ENCODE results near the gene SHANK3. TPM values are rescaled to one million over a fixed set of nuclear protein-coding genes. Genes with fewer than 3 reads are reported as not detected.

SHANK3 gene
- total RNA-seq, 6 experiments from 2014 or later = 9.7 to 16.0 (median 14.8) TPM

DNA sequence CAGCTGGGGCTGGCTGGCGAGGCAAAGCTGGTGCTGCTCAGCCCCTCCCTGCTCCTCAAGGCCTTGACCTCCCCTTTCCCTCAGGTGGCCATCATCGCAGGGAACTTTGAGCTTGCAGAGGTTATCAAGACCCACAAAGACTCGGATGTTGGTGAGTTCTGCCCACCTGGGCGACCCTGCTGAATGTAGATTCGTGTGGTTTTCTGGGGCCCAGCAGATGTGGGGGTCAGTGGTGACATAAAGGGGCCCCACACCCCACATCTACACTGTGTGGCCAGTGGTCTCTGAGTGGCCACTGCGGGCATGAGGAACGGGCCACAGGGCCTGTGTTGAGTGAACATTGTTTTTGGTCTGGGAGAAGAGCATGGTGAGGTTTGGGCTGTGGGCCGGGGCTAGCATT is 11.9 kb downstream of the SHANK3 start:
- TF ChIP-seq POLR2A (IDR thresholded peaks at IDR 0.05) = no peak
- TF ChIP-seq, protein P1, sequence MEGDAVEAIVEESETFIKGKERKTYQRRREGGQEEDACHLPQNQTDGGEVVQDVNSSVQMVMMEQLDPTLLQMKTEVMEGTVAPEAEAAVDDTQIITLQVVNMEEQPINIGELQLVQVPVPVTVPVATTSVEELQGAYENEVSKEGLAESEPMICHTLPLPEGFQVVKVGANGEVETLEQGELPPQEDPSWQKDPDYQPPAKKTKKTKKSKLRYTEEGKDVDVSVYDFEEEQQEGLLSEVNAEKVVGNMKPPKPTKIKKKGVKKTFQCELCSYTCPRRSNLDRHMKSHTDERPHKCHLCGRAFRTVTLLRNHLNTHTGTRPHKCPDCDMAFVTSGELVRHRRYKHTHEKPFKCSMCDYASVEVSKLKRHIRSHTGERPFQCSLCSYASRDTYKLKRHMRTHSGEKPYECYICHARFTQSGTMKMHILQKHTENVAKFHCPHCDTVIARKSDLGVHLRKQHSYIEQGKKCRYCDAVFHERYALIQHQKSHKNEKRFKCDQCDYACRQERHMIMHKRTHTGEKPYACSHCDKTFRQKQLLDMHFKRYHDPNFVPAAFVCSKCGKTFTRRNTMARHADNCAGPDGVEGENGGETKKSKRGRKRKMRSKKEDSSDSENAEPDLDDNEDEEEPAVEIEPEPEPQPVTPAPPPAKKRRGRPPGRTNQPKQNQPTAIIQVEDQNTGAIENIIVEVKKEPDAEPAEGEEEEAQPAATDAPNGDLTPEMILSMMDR (IDR thresholded peaks at IDR 0.05) = no peak
- 83% methylated on average over 3 of the region's 8 CpGs for WGBS (ENCODE audit: insufficient coverage, low coverage, low lambda C conversion rate, missing lambda C conversion rate)
- intact Hi-C loops (cut with DNase I) = no loop called here
- Histone ChIP-seq H3K36me3 (no peaks in the 10 kb centered on the region), H3K4me3 (no peak overlapping the region), H3K4me1 (no peaks in the 10 kb centered on the region), H3K27me3 (no peaks in the 10 kb centered on the region), H3K9me3 (no peaks in the 10 kb centered on the region), H3K27ac (no peak overlapping the region)
- DNase-seq (no peak), ATAC-seq (peak in 1 of 4 donors; percentile 33)

DNA sequence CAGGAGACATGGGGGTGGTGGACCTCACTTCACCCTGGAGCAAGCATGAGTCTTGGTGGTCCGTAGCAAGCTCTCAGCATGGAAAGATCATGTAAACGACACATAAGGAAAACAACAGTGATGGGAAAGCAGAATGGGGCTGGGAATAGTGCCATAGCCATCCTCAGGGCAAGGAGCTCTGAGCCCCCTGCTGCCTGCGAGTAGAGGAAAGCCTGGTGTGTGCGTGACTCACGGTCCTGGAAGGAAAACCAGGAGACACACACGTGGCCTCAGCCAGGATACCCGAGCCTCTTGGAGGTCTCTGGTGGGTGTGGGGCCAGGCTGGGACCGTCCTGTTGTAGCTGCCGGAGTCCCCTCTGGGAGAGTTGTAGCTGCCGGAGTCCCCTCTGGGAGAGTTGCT is 12.4 kb downstream of the SHANK3 start:
- H3K36me3 ChIP-seq = no peaks in the 10 kb centered on the region
- no peaks in the 10 kb centered on the region for H3K9me3 ChIP-seq
- H3K4me3 ChIP-seq = no peak overlapping the region
- TF ChIP-seq, protein P1 (IDR thresholded peaks at IDR 0.05) = no peak
- no peak for TF ChIP-seq POLR2A (IDR thresholded peaks at IDR 0.05)
- DNase-seq (no peak), ATAC-seq (peak; percentile 24 to 62 (median 34))
- no peak overlapping the region for H3K27ac ChIP-seq
- no peaks in the 10 kb centered on the region for H3K4me1 ChIP-seq
- intact Hi-C loops (cut with DNase I) = no loop called here
- H3K27me3 ChIP-seq = no peaks in the 10 kb centered on the region
- 58% methylated on average over 5 of the region's 10 CpGs for WGBS (ENCODE audit: insufficient coverage, low coverage, low lambda C conversion rate, missing lambda C conversion rate)

DNA sequence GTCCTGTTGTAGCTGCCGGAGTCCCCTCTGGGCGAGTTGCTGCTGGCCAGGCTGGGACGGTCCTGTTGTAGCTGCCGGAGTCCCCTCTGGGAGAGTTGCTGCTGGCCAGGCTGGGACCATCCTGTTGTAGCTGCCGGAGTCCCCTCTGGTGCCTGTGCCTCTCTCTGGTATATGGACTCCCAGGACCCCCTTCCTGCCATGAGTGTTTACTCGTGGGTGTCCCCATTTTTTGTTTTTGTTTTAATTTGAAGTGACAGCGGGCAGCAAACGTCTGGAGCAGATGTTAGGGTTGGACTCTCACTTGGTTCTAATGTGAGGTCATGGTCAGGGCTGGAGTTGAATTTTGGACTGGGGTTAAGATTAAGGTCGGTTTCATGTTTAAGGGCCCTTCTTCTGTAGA is 14.2 kb downstream of the SHANK3 start:
- Histone ChIP-seq H3K27ac (no peak overlapping the region), H3K9me3 (no peaks in the 10 kb centered on the region), H3K36me3 (no peaks in the 10 kb centered on the region), H3K4me3 (no peak overlapping the region), H3K4me1 (no peaks in the 10 kb centered on the region), H3K27me3 (no peaks in the 10 kb centered on the region)
- 33% methylated on average over 4 of the region's 9 CpGs for WGBS (ENCODE audit: insufficient coverage, low coverage, low lambda C conversion rate, missing lambda C conversion rate)
- TF ChIP-seq, protein P1 (IDR thresholded peaks at IDR 0.05) = no peak
- TF ChIP-seq POLR2A (IDR thresholded peaks at IDR 0.05) = no peak
- intact Hi-C loops (cut with DNase I) = no loop called here
- no peak for ATAC-seq
- peak in 1 of 3 donors; percentile 15 for DNase-seq

DNA sequence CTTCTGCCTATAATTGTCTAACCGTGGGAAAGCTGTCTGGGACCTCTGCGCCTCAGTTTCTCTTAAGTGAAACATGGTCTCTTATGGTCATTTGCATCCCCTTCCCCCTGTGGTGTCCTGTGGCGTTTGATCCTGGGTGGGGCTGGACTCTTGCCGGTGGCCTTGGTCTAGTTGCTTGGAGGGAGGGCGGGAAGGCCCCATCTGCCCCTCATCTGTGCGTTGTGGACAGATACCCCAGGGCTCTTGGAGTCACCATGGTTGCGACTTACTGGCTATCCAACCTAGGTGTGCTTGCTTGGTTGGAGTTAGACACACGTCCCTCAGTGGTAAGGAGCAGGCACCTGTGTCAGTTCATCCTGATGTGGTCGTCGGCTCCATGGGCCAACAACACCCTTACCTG is 15.2 kb downstream of the SHANK3 start:
- Histone ChIP-seq H3K4me1 (no peaks in the 10 kb centered on the region), H3K27me3 (no peaks in the 10 kb centered on the region), H3K4me3 (no peak overlapping the region), H3K27ac (no peak overlapping the region), H3K9me3 (no peaks in the 10 kb centered on the region), H3K36me3 (no peaks in the 10 kb centered on the region)
- ATAC-seq = no peak
- peak in 1 of 3 donors; percentile 35 for DNase-seq
- intact Hi-C loops (cut with DNase I) = no loop called here
- TF ChIP-seq, protein P1 (IDR thresholded peaks at IDR 0.05) = no peak
- TF ChIP-seq POLR2A (IDR thresholded peaks at IDR 0.05) = no peak
- WGBS (ENCODE audit: insufficient coverage, low coverage, low lambda C conversion rate, missing lambda C conversion rate) = 76% methylated on average over 4 of the region's 10 CpGs

DNA sequence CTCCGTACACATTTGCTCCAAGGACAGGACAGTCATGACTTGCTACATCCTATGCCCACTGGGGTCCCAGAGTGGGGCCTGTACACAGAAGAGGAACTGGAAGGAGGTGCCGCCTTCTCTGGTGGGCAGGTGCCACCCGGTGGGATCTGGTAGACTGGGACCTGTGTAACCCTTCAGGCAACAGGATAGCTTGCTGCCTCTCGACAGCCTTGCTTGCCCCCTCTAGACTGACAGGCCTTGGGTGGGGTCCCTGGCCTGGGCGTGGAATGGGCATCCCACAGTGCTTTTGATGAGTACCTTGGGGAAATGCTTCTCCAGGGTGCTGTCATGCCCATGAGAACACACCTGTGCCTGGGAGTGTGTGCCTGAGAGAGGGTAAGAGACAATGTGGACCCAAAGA is 15.8 kb downstream of the SHANK3 start:
- H3K4me3 ChIP-seq = no peak overlapping the region
- no peaks in the 10 kb centered on the region for H3K4me1 ChIP-seq
- ATAC-seq = no peak
- intact Hi-C loops (cut with DNase I) = no loop called here
- H3K9me3 ChIP-seq = no peaks in the 10 kb centered on the region
- H3K36me3 ChIP-seq = no peaks in the 10 kb centered on the region
- TF ChIP-seq POLR2A (IDR thresholded peaks at IDR 0.05) = no peak
- TF ChIP-seq, protein P1 (IDR thresholded peaks at IDR 0.05) = no peak
- WGBS (ENCODE audit: insufficient coverage, low coverage, low lambda C conversion rate, missing lambda C conversion rate) = 39% methylated on average over 2 of the region's 5 CpGs
- DNase-seq = peak in 1 of 3 donors; percentile 37
- no peak overlapping the region for H3K27ac ChIP-seq
- H3K27me3 ChIP-seq = no peaks in the 10 kb centered on the region
